GM19397 (cell line): ENCODE results near the gene DHFR.
A peak's percentile ranks its signal among the peaks of the same experiment; 100 is the strongest.

Source experiments
- ATAC-seq: cut with Tn5 transposase; IDR thresholded peaks from one replicate; pipeline ENCODE4 v1.9.1; 2021; ENCODE audit warnings: mild to moderate bottlenecking, moderate library complexity; ENCODE audit not compliant: unreplicated experiment

DHFR gene

DNA sequence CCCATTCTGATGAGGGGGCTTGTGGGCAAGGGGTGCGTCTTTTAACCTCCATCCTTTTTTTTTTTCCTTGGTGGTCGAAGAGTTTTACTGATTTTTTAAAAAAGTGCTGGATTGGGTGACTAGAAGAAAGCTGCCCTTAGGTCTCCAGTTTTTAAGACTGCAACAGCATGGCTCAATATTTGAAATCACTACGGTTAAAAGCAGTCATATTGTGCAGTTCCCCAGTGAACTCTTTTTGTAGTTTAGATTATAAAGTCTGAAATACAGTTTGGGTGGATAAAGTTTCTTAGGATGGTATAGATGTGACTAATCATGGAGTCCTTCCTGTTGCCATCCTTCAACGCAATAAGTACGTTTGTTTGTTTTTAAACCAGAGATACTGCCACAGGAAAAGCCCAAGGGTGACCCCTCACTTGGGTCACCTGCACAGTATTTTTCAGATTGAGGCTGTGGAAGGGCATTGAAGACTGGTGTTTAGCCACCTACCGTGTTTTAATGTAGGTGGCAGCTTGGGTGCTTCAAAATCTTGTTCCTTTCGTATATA lies 520 bp upstream of the DHFR start:
- no peak for ATAC-seq

DNA sequence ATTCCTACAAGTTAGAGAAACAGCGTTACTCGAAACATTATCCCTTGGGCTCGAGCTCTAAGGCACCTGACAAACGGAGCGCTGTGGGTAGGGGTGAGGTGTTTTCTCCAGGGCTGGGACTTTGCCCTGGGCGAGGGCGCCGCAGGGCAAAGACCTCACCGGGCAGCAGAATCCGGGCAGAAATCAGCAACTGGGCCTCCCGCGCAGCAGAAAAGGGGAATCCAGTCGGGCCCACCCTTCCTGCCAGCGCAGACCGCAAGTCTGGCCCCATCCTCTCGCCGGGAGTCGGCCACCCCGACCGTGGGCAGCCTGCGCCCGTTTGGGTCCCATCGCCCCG lies 761 bp downstream of the DHFR start:
- no peak for ATAC-seq

DNA sequence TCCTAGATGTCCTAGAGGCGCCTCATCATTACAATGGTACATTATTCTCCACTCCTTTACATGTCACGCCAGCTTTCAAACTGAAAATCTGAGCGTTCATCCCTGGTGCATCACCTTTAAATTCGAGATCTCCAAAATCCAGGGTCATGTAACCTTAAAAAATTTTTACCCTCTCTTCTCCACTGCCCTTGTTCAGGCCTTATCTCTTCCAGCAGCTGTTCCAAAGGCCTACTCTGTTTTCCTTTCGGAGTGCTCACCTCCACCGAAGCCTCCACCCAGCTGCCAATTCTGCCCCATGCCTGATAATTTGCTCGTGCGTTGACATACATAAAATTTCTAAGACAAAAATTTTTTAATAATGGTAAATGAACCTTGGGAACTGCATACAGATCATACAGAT lies 1.3 kb downstream of the DHFR start:
- no peak for ATAC-seq

DNA sequence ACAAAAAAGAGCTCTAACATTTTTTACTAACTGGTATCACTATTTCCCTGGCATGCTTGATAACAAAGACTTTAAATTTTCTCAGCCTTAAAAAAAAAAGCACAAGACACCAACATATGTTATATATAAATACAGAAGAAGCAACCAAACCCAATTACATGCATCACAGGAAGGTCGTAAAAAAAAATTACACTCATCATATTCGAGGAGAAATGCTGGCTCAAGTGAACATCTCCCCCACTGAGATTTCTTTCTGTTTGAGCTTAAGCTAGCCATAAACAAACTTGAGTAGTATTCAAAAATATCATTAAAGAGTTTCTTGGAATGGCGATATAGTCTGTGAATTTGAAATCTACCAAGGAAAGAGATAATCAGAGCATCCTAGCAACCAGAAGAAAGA lies 7.9 kb downstream of the DHFR start:
- ATAC-seq, result no peak

DNA sequence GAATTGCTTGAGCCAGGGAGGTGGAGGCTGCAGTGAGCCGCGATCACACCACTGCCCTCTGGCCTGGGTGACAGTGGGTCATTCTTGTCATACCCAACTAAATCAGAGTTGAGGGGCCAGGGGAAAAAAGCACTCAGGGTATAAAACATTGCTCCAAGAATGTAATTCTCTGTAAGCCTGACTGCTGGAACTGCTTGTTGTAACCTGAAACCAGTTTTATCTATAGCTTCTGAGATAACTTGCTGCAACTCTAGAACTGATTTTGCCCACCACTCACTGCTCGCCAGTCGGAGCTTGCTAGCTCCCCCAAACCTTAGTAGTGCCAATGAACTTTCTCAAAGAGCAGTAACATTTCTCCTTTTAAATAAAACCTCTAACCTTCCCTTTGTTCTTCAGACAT lies 9.9 kb downstream of the DHFR start:
- ATAC-seq, result no peak

DNA sequence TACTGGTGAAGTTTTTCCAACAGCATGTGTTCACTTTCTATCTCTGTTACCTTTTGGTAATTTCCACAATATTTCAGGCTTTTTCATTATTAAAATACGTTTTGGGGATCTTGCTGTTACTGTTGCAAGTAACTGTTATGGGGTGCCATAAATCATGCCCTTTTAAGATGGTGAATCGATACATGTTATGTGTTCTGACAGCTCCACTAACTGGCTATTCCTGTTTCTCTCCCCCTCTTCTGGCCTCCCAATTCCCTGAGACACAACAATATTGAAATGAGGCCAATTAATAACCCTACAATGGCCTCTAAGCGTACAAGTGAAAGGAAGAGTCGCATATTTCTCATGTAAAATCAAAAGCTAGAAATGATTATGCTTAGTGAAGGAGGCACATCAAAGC lies 13.4 kb downstream of the DHFR start:
- no peak for ATAC-seq

DNA sequence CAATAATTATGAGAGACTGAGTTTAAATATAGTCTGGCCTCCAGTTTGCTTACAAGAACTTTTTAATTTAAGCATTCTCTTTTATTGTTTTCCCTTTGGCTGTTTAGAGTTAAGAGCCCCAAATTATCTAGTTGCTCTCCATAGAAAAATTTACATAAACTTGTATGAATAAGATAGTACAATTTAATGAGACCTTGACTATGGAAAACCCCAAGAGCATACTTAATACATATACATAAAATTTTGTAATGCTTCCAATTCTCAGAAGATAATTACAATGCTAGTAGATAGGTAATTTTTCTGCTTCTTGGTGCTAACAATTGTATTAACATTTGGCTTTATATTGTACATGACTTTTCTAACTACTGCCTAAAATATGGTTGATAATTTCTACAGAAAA lies 20.6 kb downstream of the DHFR start:
- ATAC-seq, result no peak

DNA sequence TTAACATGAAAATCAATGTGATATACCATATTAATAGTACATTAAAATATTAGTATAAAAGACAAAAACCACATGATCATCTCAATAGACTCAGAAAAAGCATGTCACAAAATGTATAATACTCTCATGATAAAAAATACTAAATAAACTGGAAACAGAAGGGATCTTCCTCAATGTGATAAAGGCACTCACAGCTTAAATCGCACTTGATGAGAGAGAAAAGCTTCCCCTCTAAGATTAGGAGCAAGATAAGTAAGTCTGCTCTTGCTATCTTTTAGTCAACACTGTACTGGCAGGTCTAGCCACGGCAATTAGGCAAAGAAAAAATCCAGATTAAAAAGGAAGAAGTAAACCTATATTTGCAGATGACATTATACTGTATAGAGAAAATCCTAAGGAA lies 22.1 kb downstream of the DHFR start:
- ATAC-seq, result no peak

DNA sequence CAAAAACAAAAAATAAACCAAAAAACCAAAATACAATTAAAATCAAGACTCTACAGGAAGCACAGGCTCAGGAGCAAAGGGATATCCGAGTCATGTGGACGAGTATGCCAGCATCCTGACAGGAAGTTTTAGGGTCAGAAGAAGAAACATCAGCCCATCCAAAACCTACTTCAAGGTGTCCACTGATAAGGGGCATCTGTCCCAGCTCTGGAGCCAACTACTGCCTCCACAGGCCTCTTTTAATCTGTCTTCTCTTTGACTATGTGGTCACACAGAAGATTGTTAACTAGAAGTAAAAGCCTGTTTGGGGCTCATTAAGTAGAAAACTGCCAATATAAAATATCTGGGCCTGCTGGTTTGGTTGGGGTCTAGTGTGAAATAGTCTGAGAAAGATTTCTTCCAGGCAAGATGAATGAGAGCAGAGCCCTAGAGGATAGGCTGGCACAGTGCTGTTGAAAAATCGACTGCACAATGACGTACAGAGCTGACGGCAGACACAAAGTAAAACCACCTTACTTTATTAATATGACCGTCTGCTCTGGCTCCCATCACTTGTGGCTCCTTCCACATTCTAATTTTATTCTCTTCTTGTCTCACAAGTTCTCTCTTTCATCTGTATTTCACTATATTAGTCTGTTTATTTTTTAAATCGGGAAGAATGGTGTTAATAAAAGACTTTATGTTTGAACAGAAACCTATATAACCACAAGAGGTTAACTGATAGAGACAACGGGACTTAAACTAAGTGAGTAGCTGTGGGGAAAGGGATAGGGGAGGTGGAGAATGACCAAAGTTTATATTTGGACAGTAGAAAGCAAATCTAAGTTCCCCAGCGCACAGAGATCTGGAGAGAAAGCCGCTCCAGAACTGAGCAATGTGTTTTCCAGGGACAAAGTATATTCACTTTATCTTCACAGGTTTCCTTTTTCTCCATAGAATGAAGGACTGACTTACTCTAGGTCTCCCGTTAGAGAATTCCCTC lies 23.2 kb downstream of the DHFR start:
- ATAC-seq, result no peak

DNA sequence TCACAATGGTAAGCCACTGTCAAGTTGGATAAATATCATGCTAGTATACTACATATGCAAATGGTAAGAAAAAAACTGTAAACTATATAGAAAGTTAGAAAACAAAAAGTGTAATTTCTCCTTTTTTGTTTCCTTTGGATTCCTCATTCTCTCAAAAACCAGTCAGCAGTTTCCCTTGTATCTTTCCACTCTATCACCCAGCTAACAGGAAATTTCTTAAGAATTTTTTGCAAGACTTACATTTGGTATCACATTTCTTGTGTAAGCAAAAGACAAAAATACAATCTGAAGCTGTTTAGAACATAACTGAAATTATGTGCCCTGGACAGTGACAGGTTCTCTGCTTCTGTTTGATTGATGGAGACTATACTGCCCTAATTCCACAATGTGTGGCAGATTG lies 25.5 kb downstream of the DHFR start:
- ATAC-seq, result no peak

DNA sequence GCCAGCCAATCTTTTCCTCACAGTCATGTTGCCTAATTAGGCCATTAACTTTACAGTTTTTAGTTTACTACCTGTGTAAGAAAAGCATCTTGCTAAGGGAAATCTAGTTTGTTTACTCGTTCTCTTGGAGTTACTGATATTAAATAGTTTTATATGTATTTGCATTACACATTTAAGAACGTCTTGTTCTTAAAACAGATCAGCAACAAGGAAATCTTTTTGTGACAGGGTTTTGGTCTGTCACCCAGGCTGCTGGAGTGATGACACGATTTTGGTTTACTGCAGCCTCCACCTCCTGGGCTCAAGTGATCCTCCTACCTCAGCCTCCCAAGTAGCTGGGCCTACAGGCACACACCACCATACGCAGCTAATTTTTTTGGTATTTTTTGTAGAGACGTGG lies 29.6 kb downstream of the DHFR start:
- ATAC-seq, result no peak

DNA sequence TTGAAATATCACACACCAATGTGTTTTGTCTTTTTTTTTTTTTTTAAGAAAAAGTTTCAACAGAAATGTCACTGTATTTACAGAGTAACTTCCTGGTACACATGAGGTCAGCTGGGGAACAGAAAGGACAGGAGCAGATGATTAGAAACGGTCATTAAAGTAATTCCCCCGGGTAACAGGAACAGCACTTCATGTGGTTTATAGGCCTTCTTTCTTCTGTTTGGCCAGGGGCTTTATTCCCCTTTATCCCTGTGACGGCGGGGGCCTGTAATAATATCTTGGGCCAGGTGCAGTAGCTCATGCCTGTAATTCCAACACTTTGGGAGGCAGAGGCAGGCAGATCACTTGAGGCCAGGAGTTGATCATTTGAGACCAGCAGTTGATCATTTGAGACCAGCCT lies 30.8 kb downstream of the DHFR start:
- no peak for ATAC-seq

DNA sequence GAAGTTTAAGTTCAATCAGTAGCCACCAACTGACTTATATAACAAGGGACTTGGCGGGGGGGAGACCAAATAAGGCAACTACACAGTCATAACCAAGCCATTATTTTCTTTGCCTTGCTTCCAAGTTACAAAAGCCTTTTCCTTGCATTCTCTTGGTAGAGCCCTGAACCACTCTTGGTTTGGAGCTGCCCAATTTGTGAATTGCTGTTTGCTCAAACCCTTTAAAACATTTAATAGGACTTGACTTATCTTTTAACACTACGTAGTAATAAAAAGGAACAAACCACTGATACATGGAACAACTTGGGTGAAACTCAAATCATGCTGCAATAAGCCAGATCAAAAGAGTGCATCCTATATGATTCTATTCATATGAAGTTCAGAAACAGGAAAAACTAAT lies 32.0 kb downstream of the DHFR start:
- ATAC-seq, result no peak

DNA sequence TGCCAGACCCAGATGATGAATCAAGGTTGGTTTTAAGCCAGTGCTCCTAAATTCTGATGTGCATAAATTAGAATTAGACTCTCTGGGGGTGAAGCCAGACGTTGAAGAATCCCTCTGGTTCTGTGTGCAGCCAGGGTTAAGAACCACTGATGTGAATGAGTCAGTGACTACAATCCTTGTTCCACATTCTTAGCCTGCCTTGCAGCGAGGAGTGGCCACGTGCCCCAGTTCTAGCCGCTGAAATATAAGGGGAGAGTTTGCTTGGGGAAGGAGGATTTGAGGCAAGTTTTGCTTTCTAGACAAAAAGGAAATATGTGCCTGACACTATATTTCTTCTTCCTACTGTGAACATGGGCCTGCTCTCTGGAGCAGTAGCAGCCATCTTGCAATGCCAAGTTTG lies 34.6 kb downstream of the DHFR start:
- ATAC-seq, result no peak

DNA sequence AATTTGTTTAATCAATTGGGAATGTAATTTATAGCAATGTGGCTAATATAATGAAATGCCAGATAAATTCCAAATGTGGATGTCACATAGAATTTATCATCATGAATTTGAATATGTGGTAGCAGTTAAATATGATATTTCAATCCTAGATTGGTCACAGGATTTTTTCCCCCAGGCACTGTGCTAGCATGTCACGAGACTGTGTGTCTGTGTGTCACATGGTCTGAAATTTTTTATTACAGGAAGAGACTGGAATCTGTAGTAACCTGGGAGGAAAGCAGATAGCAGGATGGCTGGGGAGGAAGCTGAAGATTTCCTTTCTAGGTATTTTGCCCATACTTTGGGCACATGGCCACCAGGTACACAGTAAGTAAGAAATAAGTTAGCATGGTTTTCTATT lies 35.7 kb downstream of the DHFR start:
- no peak for ATAC-seq

DNA sequence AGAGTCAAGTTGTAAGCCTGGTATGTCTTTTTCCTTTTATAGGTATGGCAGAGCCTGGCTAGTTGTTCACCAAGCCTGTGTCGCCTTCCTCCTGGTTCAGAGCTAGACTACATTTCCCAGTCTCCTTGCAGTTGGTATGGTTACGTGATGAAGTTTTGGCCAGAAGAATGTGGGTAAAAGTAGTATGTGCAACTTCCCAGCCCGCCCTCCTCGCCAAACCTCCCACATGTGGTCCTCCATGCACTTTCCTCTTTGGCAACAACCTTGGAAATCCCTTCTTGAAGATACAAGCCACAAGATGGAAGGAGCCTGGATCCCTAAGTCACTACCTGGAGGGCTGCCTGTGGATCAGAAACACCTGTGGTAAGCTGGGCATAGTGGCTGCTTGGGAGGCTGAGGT lies 36.3 kb downstream of the DHFR start:
- ATAC-seq, result no peak

DNA sequence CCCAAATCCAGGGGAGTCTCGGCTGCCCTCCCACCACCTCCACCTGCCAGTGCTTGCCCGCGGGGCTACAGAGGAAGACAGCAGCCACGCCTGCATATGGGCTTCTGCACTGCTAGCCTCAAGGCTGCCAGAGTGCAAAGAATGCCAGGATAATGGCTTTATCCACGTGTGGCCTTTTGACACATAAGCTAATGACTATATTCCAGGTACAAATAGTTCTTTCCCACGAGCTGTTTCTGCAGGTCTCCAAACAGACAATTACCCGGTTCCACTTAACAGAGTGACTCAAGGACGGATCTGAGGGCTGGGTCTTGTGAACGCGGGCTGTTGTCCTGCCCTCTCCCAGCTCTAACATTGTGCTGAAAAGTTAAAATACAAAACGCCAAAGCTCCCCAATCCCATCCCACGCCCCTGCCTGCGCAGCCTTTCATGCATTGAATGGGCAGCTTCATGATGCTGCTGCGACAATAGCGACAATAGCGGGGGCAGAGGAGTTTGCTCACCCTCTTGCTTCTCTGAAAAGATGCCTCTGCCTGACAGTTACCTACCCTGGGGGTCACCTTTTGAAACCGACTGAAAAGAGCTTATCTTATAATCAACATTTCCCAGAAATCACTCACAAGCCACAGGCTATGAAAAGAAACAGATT lies 39.4 kb downstream of the DHFR start:
- ATAC-seq, result no peak

DNA sequence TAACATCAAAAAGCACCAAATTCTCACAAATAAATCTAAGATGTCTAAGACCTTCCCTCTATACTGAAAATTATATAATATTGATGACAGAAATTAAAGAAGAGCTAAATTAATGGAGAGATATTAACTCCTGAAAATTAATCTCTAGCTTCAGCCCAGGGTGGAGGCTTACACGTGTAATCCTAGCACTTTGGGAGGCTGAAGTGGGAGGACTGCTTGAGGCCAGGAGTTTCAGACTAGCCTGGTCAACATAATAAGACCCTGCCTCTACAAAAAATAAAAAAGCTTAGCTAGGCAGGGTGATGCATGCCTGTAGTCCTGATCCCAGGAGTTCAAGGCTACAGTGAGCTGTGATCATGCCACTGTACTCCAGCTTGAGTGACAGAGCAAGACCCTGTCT lies 45.1 kb downstream of the DHFR start:
- ATAC-seq, result no peak

DNA sequence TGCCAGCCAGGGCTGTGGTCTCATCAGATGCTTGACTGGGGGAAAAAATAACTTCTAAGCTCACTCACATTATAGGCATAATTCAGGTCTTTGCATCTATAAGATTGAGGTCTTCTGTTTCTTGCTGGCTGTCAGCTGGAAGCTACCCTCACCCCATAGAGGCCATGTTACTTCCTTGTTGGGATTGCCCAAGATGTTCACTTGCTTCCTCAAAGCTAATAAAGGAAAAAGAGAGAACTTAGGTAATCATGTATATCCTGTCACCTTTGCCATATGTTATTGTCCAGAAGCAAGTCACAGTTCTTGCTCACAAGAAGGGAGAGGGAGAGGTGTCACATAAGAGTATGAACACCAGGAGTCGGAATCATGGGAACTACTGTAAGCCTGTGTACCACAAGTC lies 46.1 kb downstream of the DHFR start:
- no peak for ATAC-seq

DNA sequence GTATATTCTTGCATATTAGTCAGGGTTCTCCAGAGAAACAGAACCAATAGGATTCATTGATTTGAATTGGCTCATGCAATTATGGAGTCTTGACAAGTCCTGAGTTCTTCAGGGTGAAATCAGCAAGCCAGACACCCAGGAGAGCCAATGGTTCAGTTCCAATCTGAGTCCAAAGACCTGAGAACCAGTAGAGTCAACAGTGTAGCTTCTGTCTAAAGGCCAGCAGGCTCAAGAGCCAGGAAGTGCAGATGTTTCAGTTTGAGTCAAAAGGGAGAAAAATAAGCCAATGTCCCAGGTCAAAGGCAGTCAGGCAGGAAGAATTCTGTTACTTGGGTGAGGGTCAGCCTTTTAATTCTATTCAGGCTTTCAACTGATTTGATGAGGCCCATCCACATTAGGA lies 47.0 kb downstream of the DHFR start:
- ATAC-seq, result peak; percentile 71

DNA sequence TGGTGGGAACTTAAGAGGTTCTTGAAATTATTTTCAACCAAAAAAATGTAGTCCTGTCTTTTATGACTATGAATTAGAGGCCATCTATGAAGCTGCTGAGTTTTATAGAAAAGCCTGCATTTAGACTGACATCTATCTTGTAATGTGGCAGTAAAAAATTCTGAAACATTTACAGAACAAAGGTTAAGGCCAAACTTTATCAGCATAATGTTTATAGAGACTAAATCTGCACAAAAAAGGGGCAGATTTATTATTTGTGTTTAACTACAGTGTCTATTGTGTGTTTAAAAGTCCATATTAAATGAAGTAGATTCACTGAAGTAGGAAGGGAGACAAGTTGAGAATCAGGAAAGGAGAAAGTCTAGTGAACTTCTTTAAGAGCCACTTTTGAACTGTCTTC lies 47.4 kb downstream of the DHFR start:
- no peak for ATAC-seq

DNA sequence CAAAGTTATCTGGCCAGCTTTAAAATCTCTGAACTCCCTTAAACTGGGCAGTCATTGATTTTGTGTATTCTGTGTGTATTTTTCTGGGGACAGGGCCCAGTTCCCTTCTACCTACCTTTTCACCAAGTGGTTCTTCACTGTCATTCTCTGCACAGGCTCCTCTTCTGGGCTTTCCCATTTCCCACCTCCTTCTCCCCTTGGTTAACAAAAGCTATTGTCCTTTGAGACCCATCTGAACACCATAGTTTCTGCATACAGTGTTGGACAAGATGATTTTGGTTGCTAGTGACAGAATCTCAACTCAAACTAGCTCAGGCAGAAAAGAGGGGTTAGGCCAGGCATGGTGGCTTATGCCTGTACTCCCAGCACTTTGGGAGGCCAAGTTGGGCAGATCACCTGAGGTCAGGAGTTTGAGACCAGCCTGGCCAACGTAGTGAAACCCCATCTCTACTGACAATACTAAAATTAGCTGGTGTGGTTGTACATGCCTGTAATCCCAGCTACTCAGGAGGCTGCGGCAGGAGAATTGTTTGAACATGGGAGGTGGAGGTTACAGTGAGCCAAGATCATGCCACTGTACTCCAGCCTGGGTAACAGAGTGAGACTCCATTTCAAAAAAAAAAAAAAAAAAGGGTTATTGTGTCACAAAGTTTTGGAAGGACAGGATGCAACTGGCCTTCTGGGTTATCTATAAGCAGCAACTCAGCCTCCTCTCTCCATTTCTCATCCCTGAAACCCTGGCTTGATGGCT lies 53.7 kb downstream of the DHFR start:
- no peak for ATAC-seq
